ENCODE measurements around the gene XRCC4. TPM values are rescaled to one million over a fixed set of nuclear protein-coding genes. Genes with fewer than 3 reads are reported as not detected.

The XRCC4 gene
- total RNA-seq, 1 experiment from 2014 or later: 24.6 TPM

GRCh38 chr5:83397658-83398057 is 320.3 kb downstream of the XRCC4 start:
- Histone ChIP-seq H3K9me2 (ENCODE audit: insufficient read depth) (no peaks in the 10 kb centered on the region), H4K20me1 (ENCODE audit: insufficient read depth) (no peaks in the 10 kb centered on the region), H3K27me3 (ENCODE audit: insufficient read depth, low read length) (no peaks in the 10 kb centered on the region), H3K4me2 (ENCODE audit: low read length) (no peak overlapping the region), H2AFZ (ENCODE audit: low read depth, low read length, poor library complexity, severe bottlenecking) (no peak overlapping the region), H3K27ac (ENCODE audit: low read depth, low read length) (no peak overlapping the region), H3K9ac (ENCODE audit: low read length) (no peak overlapping the region), H3K79me2 (ENCODE audit: insufficient read depth, low read length) (no peaks in the 10 kb centered on the region), H3K4me1 (ENCODE audit: control insufficient read depth in 1 of 2, insufficient read depth in 2 of 2, low read length in 2 of 2) (no peaks in the 10 kb centered on the region), H3K9me3 (ENCODE audit: control insufficient read depth in 1 of 2, insufficient read depth in 1 of 2, low read depth in 1 of 2, low read length in 2 of 2) (no peaks in the 10 kb centered on the region), H3K36me3 (ENCODE audit: control insufficient read depth in 1 of 2, insufficient read depth in 2 of 2, low read length in 2 of 2) (no peaks in the 10 kb centered on the region), H3K4me3 (replicated peaks in 1 of 2; ENCODE audit: low read depth in 1 of 2, low read length in 2 of 2) (no peak overlapping the region)
- intact Hi-C loops (cut with micrococcal nuclease): no loop called here
- DNase-seq (ENCODE audit: low read depth, low spot score): no peak
- RAD21 ChIA-PET (ENCODE audit: low non-redundant PET in 1 of 2, low total read pairs in 2 of 2, uncharacterized antibody in 2 of 2, unreplicated experiment in 2 of 2): no interaction called here
- CTCF ChIA-PET: no interaction called here
- BruUV-seq (replicated peaks): no TSS peak
- no peak for ATAC-seq
- POLR2A ChIA-PET: no interaction called here
- TF ChIP-seq SRF (IDR thresholded peaks at IDR 0.05; ENCODE audit: low read depth) (no peak), ZFX (IDR thresholded peaks at IDR 0.05) (no peak), FOSL1 (IDR thresholded peaks at IDR 0.05; ENCODE audit: low read depth) (no peak), JUND (IDR thresholded peaks at IDR 0.05) (no peak), CEBPB (IDR thresholded peaks at IDR 0.05; ENCODE audit: low read depth) (no peak)

- no TSS peak for BruUV-seq (replicated peaks)
- H2AFZ ChIP-seq (ENCODE audit: low read depth, low read length, poor library complexity, severe bottlenecking): no peak overlapping the region
- H3K36me3 ChIP-seq (ENCODE audit: control insufficient read depth in 1 of 2, insufficient read depth in 2 of 2, low read length in 2 of 2): no peaks in the 10 kb centered on the region
- H4K20me1 ChIP-seq (ENCODE audit: insufficient read depth): no peaks in the 10 kb centered on the region
- ATAC-seq (no peak), DNase-seq (ENCODE audit: low read depth, low spot score) (no peak)
- no peak overlapping the region for H3K9ac ChIP-seq (ENCODE audit: low read length)
- intact Hi-C loops (cut with micrococcal nuclease): no loop called here
- ChIA-PET POLR2A (no interaction called here), RAD21 (ENCODE audit: low non-redundant PET in 1 of 2, low total read pairs in 2 of 2, uncharacterized antibody in 2 of 2, unreplicated experiment in 2 of 2) (no interaction called here), CTCF (interaction anchor here (1.0 kb wide), 1 partner anchor 759 kb away, joined by 3 read pairs; no protein-coding TSS in a partner anchor)
- H3K4me2 ChIP-seq (ENCODE audit: low read length): no peak overlapping the region
- H3K4me1 ChIP-seq (ENCODE audit: control insufficient read depth in 1 of 2, insufficient read depth in 2 of 2, low read length in 2 of 2): no peaks in the 10 kb centered on the region
- H3K27ac ChIP-seq (ENCODE audit: low read depth, low read length): no peak overlapping the region
- no peaks in the 10 kb centered on the region for H3K79me2 ChIP-seq (ENCODE audit: insufficient read depth, low read length)
- no peak overlapping the region for H3K4me3 ChIP-seq (replicated peaks in 1 of 2; ENCODE audit: low read depth in 1 of 2, low read length in 2 of 2)
- no peaks in the 10 kb centered on the region for H3K9me2 ChIP-seq (ENCODE audit: insufficient read depth)
- H3K9me3 ChIP-seq (ENCODE audit: control insufficient read depth in 1 of 2, insufficient read depth in 1 of 2, low read depth in 1 of 2, low read length in 2 of 2): no peaks in the 10 kb centered on the region
- H3K27me3 ChIP-seq (ENCODE audit: insufficient read depth, low read length): no peaks in the 10 kb centered on the region
- TF ChIP-seq SP1 (IDR thresholded peaks at IDR 0.05; ENCODE audit: low read depth): no peak
- TF ChIP-seq RAD21 (IDR thresholded peaks at IDR 0.05; ENCODE audit: low read depth): no peak
- TF ChIP-seq EGR1 (IDR thresholded peaks at IDR 0.05; ENCODE audit: low read depth): no peak
- no peak for TF ChIP-seq YY1 (IDR thresholded peaks at IDR 0.05; ENCODE audit: extremely low read depth, insufficient replicate concordance, low read depth, low read length)
- TF ChIP-seq TCF7L2 (IDR thresholded peaks at IDR 0.05; ENCODE audit: borderline replicate concordance, extremely low read depth, insufficient read depth, insufficient read length): no peak
- TF ChIP-seq EZH2 (IDR thresholded peaks at IDR 0.05): no peak
- no peak for TF ChIP-seq CEBPB (IDR thresholded peaks at IDR 0.05; ENCODE audit: low read depth)
- TF ChIP-seq ZBTB33 (IDR thresholded peaks at IDR 0.05; ENCODE audit: extremely low read depth, insufficient replicate concordance, low read length): no peak
- TF ChIP-seq MAX (IDR thresholded peaks at IDR 0.05): no peak
- no peak for TF ChIP-seq CTCF (IDR thresholded peaks at IDR 0.05 in 2 of 3, conservative IDR thresholded peaks at IDR 0.05 in 1 of 3; ENCODE audit: borderline replicate concordance in 1 of 3, insufficient read depth in 1 of 3, low read depth in 2 of 3, low read length in 2 of 3)
- no peak for TF ChIP-seq FOSL1 (IDR thresholded peaks at IDR 0.05; ENCODE audit: low read depth)
- TF ChIP-seq ATF3 (IDR thresholded peaks at IDR 0.05): no peak
- no peak for TF ChIP-seq POLR2A (IDR thresholded peaks at IDR 0.05; ENCODE audit: borderline replicate concordance, extremely low read depth, insufficient read depth, insufficient read length)
- TF ChIP-seq SIN3A (IDR thresholded peaks at IDR 0.05; ENCODE audit: low read depth): no peak
- no peak for TF ChIP-seq EZH2phosphoT487 (IDR thresholded peaks at IDR 0.05; ENCODE audit: borderline replicate concordance)
- no peak for TF ChIP-seq ELF1 (IDR thresholded peaks at IDR 0.05; ENCODE audit: borderline replicate concordance, low read depth)
Observed at GRCh38 chr5:83400241-83400640, 322.9 kb downstream of the XRCC4 start.
